GM12892 (cell line): ENCODE data around the gene CALHM2.

Experiments
- POLR2A ChIP-seq: IDR thresholded peaks from 2 replicates; pipeline ENCODE4 v1.6.1; 2011; ENCODE audit warnings: low read depth, low read length, control low read depth
- POLR2AphosphoS5 ChIP-seq: IDR thresholded peaks from 2 replicates; pipeline ENCODE4 v1.6.1; 2011; ENCODE audit warnings: low read depth, low read length, control low read depth
- TAF1 ChIP-seq: IDR thresholded peaks from 2 replicates; pipeline ENCODE4 v1.6.1; 2011; ENCODE audit warnings: low read depth, mild to moderate bottlenecking, control low read depth, low read length, borderline replicate concordance

- TF ChIP-seq POLR2A = no peak
- TF ChIP-seq TAF1 = no peak
- TF ChIP-seq POLR2AphosphoS5 = no peak
These were observed 18.3 kb downstream of the CALHM2 start for GRCh38 chr10:103433858-103434257.
